ENCODE data around the gene MPO. TPM values are rescaled to one million over a fixed set of nuclear protein-coding genes. Genes with fewer than 3 reads are reported as not detected.

MPO gene
- total and polyA plus RNA-seq, 9 of the 15 experiments (the other 6 are each of a cell fraction or from before 2014, with no cell fraction given) = 0.04 to 0.47 (median 0.39) TPM; not detected in 6

DNA sequence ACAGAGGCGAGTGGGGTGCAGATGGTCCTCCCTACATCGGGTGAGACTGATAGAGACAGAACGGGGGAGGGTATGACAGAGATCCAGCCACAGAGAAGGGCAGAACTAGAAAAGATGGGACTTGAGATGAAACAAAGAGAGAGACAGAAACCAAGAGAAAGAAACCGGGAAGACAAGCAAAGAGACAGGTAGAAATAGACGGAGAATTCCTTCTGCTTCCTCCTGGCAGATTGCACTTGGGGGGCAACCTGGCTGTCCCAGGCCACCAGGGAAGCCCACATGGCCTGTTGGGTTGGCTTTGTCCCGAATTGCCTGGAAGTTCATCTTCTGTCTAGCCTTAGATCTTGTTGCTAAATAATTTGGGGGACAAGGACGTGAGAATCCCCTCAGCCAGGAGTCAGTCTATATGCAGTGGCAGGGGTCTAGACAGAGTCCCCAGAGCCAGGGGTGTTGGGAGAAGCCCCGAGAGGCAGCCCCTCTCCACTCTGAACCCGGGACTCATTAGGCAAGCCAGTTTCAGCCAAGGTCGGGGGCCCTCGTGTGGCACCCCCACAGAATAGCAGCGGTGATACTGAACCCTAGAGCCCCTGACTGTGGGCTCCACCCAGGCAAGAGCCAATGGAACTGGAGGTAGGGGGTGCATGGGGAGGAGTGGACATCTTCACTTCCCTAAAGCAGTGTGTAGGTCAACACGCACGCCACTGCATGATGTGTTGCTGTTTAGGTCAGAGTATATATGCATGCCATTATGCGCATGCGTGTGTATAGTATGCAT lies 48.5 kb upstream of the MPO start (continued):
- TF ChIP-seq, protein P1, sequence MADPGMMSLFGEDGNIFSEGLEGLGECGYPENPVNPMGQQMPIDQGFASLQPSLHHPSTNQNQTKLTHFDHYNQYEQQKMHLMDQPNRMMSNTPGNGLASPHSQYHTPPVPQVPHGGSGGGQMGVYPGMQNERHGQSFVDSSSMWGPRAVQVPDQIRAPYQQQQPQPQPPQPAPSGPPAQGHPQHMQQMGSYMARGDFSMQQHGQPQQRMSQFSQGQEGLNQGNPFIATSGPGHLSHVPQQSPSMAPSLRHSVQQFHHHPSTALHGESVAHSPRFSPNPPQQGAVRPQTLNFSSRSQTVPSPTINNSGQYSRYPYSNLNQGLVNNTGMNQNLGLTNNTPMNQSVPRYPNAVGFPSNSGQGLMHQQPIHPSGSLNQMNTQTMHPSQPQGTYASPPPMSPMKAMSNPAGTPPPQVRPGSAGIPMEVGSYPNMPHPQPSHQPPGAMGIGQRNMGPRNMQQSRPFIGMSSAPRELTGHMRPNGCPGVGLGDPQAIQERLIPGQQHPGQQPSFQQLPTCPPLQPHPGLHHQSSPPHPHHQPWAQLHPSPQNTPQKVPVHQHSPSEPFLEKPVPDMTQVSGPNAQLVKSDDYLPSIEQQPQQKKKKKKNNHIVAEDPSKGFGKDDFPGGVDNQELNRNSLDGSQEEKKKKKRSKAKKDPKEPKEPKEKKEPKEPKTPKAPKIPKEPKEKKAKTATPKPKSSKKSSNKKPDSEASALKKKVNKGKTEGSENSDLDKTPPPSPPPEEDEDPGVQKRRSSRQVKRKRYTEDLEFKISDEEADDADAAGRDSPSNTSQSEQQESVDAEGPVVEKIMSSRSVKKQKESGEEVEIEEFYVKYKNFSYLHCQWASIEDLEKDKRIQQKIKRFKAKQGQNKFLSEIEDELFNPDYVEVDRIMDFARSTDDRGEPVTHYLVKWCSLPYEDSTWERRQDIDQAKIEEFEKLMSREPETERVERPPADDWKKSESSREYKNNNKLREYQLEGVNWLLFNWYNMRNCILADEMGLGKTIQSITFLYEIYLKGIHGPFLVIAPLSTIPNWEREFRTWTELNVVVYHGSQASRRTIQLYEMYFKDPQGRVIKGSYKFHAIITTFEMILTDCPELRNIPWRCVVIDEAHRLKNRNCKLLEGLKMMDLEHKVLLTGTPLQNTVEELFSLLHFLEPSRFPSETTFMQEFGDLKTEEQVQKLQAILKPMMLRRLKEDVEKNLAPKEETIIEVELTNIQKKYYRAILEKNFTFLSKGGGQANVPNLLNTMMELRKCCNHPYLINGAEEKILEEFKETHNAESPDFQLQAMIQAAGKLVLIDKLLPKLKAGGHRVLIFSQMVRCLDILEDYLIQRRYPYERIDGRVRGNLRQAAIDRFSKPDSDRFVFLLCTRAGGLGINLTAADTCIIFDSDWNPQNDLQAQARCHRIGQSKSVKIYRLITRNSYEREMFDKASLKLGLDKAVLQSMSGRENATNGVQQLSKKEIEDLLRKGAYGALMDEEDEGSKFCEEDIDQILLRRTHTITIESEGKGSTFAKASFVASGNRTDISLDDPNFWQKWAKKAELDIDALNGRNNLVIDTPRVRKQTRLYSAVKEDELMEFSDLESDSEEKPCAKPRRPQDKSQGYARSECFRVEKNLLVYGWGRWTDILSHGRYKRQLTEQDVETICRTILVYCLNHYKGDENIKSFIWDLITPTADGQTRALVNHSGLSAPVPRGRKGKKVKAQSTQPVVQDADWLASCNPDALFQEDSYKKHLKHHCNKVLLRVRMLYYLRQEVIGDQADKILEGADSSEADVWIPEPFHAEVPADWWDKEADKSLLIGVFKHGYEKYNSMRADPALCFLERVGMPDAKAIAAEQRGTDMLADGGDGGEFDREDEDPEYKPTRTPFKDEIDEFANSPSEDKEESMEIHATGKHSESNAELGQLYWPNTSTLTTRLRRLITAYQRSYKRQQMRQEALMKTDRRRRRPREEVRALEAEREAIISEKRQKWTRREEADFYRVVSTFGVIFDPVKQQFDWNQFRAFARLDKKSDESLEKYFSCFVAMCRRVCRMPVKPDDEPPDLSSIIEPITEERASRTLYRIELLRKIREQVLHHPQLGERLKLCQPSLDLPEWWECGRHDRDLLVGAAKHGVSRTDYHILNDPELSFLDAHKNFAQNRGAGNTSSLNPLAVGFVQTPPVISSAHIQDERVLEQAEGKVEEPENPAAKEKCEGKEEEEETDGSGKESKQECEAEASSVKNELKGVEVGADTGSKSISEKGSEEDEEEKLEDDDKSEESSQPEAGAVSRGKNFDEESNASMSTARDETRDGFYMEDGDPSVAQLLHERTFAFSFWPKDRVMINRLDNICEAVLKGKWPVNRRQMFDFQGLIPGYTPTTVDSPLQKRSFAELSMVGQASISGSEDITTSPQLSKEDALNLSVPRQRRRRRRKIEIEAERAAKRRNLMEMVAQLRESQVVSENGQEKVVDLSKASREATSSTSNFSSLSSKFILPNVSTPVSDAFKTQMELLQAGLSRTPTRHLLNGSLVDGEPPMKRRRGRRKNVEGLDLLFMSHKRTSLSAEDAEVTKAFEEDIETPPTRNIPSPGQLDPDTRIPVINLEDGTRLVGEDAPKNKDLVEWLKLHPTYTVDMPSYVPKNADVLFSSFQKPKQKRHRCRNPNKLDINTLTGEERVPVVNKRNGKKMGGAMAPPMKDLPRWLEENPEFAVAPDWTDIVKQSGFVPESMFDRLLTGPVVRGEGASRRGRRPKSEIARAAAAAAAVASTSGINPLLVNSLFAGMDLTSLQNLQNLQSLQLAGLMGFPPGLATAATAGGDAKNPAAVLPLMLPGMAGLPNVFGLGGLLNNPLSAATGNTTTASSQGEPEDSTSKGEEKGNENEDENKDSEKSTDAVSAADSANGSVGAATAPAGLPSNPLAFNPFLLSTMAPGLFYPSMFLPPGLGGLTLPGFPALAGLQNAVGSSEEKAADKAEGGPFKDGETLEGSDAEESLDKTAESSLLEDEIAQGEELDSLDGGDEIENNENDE (IDR thresholded peaks at IDR 0.05; ENCODE audit: low read depth, low read length) = peak; percentile 58
- TF ChIP-seq TOE1 (IDR thresholded peaks at IDR 0.05; ENCODE audit: borderline replicate concordance) = no peak; the same call in none of the 2 replicates
- TF ChIP-seq TOE1 (CRISPR knock-in tag; IDR thresholded peaks at IDR 0.05; ENCODE audit: borderline replicate concordance, low read depth) = no peak
- TF ChIP-seq, protein P2, sequence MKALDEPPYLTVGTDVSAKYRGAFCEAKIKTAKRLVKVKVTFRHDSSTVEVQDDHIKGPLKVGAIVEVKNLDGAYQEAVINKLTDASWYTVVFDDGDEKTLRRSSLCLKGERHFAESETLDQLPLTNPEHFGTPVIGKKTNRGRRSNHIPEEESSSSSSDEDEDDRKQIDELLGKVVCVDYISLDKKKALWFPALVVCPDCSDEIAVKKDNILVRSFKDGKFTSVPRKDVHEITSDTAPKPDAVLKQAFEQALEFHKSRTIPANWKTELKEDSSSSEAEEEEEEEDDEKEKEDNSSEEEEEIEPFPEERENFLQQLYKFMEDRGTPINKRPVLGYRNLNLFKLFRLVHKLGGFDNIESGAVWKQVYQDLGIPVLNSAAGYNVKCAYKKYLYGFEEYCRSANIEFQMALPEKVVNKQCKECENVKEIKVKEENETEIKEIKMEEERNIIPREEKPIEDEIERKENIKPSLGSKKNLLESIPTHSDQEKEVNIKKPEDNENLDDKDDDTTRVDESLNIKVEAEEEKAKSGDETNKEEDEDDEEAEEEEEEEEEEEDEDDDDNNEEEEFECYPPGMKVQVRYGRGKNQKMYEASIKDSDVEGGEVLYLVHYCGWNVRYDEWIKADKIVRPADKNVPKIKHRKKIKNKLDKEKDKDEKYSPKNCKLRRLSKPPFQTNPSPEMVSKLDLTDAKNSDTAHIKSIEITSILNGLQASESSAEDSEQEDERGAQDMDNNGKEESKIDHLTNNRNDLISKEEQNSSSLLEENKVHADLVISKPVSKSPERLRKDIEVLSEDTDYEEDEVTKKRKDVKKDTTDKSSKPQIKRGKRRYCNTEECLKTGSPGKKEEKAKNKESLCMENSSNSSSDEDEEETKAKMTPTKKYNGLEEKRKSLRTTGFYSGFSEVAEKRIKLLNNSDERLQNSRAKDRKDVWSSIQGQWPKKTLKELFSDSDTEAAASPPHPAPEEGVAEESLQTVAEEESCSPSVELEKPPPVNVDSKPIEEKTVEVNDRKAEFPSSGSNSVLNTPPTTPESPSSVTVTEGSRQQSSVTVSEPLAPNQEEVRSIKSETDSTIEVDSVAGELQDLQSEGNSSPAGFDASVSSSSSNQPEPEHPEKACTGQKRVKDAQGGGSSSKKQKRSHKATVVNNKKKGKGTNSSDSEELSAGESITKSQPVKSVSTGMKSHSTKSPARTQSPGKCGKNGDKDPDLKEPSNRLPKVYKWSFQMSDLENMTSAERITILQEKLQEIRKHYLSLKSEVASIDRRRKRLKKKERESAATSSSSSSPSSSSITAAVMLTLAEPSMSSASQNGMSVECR (CRISPR knock-in tag; IDR thresholded peaks at IDR 0.05) = peak; percentile 80; the same call in 1 of the 2 replicates
- TF ChIP-seq NR2C2 (CRISPR knock-in tag; IDR thresholded peaks at IDR 0.05) = 0 out of 2 replicates have a peak, but pooled peaks have one; percentile 38
- TF ChIP-seq NR2C2 (tag; IDR thresholded peaks at IDR 0.05) = peak; percentile 75
- TF ChIP-seq ZNF764 (CRISPR knock-in tag; IDR thresholded peaks at IDR 0.05; ENCODE audit: low read depth) = peak; percentile 58; the same call in 1 of the 2 replicates
- peak; percentile 35; the same call in 1 of the 2 replicates for TF ChIP-seq CBX5 (IDR thresholded peaks at IDR 0.05; ENCODE audit: borderline replicate concordance, low read depth)
- peak; percentile 49; the same call in 1 of the 2 replicates for TF ChIP-seq NFATC3 (IDR thresholded peaks at IDR 0.05)
- peak; percentile 85 for TF ChIP-seq ZNF717 (CRISPR knock-in tag; IDR thresholded peaks at IDR 0.05)
- no peak for TF ChIP-seq FOXM1 (IDR thresholded peaks at IDR 0.05; ENCODE audit: low read depth)
- peak; percentile 5 for TF ChIP-seq FOXM1 (CRISPR knock-in tag; IDR thresholded peaks at IDR 0.05; ENCODE audit: low read depth)
